Embryonic facial prominence (tissue), 1 donor: ENCODE results near the gene SIPA1.

Experiments used
- DNase-seq: peaks from one replicate; pipeline ENCODE4 v3.0.0-alpha.2; 2016; ENCODE audit errors: extremely low spot score

SIPA1 gene

DNA sequence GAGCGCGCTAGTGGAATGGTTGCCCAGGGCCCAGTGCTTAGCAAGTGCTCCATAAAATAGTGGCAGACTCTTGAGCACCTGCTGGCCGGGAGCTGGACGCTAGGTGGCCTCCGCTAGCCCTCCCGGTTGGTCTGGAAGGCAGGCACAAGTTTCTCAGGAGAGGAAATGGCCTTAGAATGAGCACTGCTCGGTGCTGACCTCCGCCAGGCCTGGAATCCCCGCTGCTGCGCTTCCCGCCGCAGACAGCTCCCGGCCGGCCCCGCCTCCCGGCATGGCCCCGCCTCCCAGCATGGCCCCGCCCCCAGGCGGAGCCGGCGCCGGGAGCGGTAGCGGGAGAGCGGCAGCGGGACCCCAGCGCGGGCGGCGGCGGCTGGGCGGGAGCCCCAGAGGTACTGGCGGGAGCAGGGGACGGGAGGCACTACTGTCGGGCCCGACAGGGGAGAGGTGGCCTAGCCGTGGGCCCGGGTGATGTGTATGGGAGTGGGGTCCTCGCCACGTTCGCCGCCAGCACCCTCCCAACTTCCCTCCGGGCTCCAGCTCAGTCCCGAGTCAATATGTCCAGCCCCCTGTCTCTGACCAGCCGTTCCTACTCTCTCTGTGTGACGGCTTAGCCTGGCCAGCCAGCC lies at the start of gene SIPA1:
Gene SIPA1, plus strand, starts transcription at position 308 of the 626 bp plus-strand sequence. CDS start 2,821 bp downstream, outside the sequence.
- no peak for DNase-seq

GRCh38 chr11:65588199-65589054 lies 49.5 kb upstream of the SIPA1 start:
- DNase-seq: no peak

DNA sequence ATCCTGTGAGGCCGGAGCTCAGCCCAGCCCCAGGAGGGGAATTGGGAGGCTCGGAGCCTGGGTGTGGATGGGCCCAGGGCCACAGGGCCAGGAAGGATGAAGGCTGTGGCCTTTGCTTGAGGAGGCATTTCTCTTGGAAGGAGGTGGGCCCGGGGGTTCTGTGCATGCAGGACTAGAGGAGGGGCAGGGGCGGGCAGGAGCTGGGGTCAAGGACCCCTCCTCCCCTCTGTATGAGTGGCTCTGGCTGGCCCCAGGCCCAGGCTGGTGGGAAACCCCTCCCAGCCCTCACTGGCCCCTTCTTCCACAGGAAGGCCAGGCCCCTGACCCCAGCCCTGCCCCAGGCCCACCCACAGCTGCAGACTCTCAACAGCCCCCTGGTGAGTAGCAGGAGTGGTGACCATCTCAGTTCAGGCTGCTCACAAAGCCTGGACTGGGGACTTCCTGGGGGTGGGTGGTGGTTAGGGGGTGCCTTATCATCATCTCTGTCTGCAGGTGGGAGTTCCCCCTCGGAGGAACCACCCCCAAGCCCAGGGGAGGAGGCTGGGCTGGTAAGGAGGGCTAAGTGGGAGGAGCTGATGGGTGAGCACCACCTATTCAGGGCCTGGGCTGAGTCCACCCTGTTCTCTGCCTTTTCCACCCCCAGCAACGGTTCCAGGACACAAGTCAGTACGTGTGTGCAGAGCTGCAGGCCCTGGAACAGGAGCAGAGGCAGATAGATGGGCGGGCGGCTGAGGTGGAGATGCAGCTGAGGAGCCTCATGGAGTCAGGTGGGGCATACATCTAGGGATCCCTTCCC lies 48.3 kb upstream of the SIPA1 start:
- no peak for DNase-seq

- DNase-seq: no peak
Observed at GRCh38 chr11:65590240-65590738, 47.6 kb upstream of the SIPA1 start.

DNA sequence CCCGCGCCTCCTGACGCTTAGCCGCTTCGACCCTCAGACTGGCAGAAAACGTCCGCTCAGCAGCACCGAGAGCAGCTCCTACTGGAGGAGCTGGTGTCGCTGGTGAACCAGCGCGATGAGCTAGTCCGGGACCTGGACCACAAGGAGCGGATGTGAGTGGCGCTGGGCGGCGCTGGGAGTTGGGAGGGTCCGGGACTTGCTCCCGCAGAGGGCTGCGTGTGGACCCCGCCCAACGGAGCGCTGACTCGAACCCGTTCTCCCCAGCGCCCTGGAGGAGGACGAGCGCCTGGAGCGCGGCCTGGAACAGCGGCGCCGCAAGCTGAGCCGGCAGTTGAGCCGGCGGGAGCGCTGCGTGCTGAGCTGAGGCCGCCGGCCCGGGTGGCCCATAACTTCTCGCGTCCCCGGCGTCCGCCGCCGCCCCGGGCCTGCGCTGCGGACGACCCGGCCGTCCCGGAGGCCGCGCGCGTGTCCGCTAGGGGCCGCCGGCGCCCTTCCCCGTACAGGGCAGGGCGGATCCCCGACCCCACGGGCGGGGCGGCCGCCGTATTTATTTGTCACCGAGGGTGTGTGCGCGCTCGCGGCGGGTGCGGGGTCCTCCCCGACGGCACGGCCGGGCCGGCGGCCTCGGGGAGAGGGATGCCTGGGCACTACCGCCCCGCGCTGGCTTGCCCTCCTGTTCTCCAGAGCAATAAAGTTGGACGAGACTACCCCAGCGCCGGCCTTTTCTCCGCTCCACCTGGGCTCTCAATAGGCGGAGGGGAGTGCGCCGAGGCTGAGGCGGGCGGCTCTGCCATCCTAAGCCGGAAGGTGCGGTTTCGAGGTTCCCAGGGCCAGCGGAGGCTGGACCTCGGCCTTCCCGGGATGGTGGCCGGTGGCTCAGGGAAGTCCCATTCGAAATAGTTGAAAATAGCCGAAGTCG lies 45.7 kb upstream of the SIPA1 start:
- DNase-seq: no peak

DNA sequence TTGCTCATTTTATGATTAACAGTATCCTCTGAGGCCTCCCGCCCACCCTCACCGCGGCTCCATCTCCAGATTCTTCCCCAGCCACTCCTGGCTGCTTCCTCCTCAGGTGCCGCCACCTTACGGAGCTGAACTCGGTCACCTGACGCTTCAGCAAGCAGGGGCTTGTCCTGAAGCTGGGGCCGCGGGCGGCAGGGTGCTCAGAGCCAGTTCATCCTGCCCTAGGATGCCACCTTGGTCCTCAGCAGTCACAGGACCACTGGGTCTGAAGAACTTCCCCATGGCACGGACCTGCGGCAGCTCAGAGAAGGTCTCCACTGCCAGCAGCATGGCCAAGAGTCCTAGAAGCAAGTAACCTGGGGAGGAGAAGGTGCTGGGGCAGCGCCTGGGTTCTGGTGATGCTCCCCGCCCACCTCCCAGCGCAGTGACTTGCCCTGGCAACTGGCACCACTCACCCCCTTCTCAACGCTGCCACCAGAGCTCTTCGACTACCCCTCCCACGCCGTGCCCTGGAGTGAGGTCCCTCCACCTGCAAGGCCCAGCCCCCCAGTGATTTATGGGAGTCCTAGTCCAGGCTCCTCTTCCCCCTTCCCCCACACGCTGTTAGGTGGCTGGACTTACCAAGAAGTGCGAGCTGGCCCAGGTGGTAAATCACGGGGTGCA lies 44.9 kb upstream of the SIPA1 start:
- DNase-seq: no peak

DNA sequence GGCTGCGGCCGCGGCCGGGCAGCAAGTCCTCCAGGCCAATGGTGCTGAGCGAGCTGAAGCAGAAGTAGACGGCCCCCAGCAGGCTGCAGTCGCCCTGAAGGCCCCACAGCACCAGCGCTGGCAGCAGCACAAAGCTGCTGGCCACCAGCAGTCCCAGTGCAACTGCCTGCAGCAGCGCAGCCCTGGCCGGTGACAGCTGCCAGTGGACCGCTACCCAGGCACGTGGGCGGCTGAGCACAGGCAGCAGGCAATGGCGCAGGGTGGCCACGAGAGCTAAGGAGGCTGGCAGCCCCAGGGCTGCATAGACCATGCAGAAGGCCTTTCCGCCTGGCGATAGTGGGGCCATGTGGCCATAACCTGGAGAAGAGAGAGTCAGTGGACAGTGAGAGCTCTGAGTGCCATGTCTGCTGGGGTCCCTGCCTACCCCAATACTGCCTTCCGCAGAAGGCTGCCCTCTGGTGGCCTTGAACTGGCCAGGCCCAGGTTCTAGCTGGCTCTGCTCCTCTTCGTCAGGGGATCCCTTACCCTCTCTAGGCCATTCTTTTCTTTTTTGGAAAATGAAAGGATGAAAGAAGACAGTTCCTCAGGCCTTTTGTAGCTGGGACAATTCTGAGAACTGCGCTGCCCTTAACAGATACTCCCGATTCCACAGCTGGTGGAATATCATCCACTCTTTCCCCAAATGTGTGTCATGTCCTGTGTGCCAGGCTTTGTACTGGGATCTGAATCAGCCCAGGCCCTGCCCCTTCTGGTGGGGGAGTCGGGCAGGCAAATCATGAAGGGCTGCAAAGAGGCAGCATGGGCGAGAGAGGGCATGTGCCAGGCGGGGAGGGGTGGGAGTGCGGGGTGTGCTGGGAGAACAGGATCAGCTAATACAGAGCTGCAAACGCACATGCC lies 44.1 kb upstream of the SIPA1 start:
- no peak for DNase-seq

DNA sequence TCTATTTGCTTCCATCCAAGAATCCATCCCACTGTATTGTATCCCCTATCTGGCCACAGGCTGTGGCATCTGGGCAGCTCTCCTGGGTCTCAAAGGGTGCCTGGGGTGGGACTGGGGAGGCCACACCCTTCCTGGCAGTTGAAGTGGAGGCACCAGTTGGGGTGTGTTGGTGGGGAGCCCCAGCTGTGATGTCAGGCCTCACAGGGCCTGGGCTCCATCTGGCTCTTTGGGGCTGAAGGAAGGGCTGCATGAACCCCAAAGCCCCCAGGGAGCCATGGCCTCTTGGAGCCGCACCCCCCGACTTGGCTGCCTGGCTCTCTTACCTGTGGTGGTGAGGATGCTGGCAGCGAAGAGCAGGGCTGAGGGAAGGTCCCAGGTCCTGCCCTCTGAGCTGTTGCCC lies 42.8 kb upstream of the SIPA1 start:
- DNase-seq: no peak

GRCh38 chr11:65595543-65596281 lies 42.2 kb upstream of the SIPA1 start, which contains the start of gene KCNK7:
Gene KCNK7 (minus strand): TSS chr11:65595800. CDS start chr11:65595772, 28 bp downstream.
- no peak for DNase-seq

DNA sequence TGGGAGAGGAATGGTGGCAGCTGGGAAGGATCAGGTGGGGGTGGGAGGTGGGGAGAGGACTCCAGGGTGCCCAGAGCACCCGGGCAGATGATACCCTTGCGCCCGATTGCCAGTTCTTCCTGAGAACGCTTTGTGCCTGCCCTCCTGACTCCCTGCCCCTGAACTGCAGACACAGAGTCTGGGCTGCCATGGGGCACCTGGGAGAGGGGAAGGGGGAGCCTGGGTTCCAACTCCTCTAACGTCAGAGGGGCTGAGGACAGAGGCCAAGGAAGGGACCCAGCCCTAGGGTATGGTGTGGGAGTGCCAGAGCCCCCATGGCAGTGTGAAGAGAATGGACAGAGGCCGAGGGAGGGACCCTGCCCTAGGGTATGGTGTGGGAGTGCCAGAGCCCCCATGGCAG lies 41.4 kb upstream of the SIPA1 start:
- DNase-seq: no peak

GRCh38 chr11:65598258-65598699 lies 39.6 kb upstream of the SIPA1 start:
- no peak for DNase-seq

DNA sequence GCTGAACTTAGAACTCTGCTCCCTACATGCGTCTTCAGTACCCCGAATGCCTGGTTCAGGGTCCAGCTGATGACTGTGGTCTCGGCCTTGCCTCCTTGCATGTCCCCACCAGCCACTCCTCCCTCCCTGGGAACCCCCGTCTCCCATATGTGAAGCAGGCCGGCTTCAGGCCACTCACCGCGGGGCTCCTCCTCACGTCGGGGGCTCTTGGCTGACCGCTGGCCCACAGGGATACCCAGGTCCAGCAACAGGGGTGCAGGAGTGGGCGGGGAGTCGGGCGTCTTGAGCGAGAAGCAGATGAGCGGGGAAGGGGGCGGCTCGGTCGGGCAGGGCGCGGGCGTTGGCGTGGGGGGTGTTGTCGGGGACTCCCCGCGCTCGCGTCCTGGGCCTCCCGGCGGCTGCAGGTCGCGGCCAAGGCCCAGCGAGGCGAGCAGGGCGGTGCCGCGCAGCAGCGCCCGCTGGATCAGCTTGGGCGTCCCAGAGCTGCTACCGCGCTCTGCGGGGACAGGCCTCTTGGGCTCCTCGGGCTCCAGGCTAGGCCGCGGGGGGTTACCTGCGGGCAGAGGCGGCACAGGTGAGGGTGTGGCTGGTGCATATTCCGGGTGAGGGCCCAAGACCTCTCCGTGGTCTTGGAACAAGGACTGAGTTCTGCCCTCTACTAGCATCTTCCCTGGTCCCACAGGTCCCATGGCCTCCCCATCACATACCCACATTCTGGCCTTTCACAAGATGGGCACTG lies 38.5 kb upstream of the SIPA1 start:
- DNase-seq: no peak

- no peak for DNase-seq
Observed at GRCh38 chr11:65599955-65600246, 38.0 kb upstream of the SIPA1 start.

GRCh38 chr11:65604258-65604657 lies 33.6 kb upstream of the SIPA1 start:
- no peak for DNase-seq

GRCh38 chr11:65606876-65607613 lies 30.9 kb upstream of the SIPA1 start:
- DNase-seq: peak; percentile 89

DNA sequence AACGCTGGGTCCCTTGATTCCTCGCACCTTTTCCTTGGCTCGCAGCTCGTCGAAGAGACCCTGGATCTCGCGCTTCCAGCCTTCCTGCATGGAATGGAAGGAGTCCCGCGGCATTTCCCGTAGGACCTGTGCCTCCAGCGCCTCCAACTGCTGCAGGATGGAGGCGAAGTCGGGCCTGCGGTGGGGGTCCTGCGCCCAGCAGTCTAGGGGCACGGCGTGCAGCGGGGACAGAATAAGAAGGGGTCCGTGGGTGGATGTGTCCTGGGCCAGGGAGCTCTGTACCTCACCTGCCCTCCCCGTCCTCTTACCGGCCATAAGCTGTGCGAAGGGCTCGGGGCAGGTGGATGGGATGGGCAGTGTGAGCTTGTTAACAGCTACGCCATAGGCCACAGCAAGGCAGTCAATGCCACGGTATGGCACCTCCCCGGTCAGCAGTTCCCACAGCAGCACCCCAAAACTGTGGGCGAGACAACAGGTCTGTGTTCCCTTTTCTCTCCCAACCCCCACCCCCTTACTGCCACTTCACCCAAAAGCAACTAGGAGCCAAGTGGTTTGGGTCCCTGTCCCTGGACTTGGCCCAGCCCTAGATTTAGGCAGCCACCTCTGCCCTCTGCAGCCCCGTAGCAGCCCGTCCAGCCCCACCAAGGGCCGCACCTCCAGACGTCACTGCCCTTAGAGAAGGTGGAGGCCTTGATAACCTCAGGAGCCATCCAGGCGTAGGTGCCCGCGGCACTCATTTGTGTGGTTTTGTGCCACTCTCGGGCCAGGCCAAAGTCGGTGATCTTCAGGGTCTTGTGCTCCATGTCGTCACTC lies 30.1 kb upstream of the SIPA1 start:
- no peak for DNase-seq

DNA sequence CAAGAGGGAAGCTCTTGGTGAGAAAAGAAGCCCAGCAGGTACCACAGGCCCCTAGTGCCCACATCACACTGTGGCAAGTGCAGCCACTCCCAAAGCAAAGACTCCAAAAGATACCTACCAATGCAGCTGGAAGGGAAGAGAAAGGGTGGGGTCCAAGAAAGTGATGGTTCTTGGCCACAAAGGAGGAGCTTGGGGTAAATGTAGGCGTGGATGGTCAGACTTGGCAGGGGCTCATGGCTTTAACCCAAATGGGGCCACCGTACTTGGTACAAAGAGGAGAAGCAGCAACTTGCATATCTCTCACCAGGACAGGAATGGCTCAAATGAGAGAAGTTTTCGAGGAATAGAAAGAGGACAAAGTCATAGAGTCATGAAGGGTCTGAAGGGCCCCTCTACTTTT lies 28.7 kb upstream of the SIPA1 start:
- no peak for DNase-seq
